CD4-positive, alpha-beta T cell treated with Interleukin-17A for 1 hour (primary cell): ENCODE data around the gene COX15.
"Not testable (repeated sequence)": the region's sequence is repeated elsewhere in the genome, so short reads cannot be mapped to it uniquely, and the experiment has no call there.

Source experiments
- DNase-seq: peaks from one replicate; pipeline ENCODE4 v3.0.0-alpha.2; 2020

Gene COX15

GRCh38 chr10:99732033-99732842 lies at the start of gene COX15, which contains the start of gene CUTC:
COX15 (minus strand) TSS chr10:99732127; CDS start chr10:99732049, 78 bp downstream.
CUTC (plus strand) TSS chr10:99732234; CDS start chr10:99732349, 115 bp downstream.
- DNase-seq: peak; percentile 96

GRCh38 chr10:99779335-99779734 lies 47.4 kb upstream of the COX15 start:
- DNase-seq: no peak

- no peak for DNase-seq
These were observed 46.2 kb upstream of the COX15 start for GRCh38 chr10:99777918-99778714.

GRCh38 chr10:99775850-99776249 lies 43.9 kb upstream of the COX15 start:
- DNase-seq: no peak

- no peak for DNase-seq
These were observed 38.6 kb upstream of the COX15 start for GRCh38 chr10:99770408-99771045.

GRCh38 chr10:99769706-99770105 lies 37.8 kb upstream of the COX15 start:
- DNase-seq: no peak

- DNase-seq: no peak
These were observed 36.6 kb upstream of the COX15 start for GRCh38 chr10:99768556-99768955.

- DNase-seq: no peak
These were observed 36.0 kb upstream of the COX15 start for GRCh38 chr10:99767901-99768300.

GRCh38 chr10:99766302-99766681 lies 34.4 kb upstream of the COX15 start:
- peak; percentile 5 for DNase-seq

- DNase-seq: no peak
These were observed 33.9 kb upstream of the COX15 start for GRCh38 chr10:99765672-99766301.

GRCh38 chr10:99761365-99761764 lies 29.4 kb upstream of the COX15 start:
- no peak for DNase-seq

GRCh38 chr10:99760321-99760720 lies 28.4 kb upstream of the COX15 start:
- DNase-seq: no peak

- DNase-seq: no peak
These were observed 26.4 kb upstream of the COX15 start for GRCh38 chr10:99758211-99758891.

- DNase-seq: no peak
These were observed 24.2 kb upstream of the COX15 start for GRCh38 chr10:99756159-99756558.

- DNase-seq: no peak
These were observed 22.7 kb upstream of the COX15 start for GRCh38 chr10:99754670-99755069.

GRCh38 chr10:99750641-99751040 lies 18.7 kb upstream of the COX15 start:
- DNase-seq: no peak

GRCh38 chr10:99748823-99749451 lies 17.0 kb upstream of the COX15 start:
- no peak for DNase-seq

- DNase-seq: not testable (repeated sequence)
These were observed 14.2 kb upstream of the COX15 start for GRCh38 chr10:99746166-99746565.

- no peak for DNase-seq
These were observed 11.9 kb upstream of the COX15 start for GRCh38 chr10:99743841-99744240.

GRCh38 chr10:99742701-99743100 lies 10.8 kb upstream of the COX15 start:
- DNase-seq: no peak

GRCh38 chr10:99742254-99742653 lies 10.3 kb upstream of the COX15 start:
- DNase-seq: no peak
